HG02571 (cell line): Measurements from ENCODE around the gene OBSCN.
"Not testable (repeated sequence)": the region's sequence is repeated elsewhere in the genome, so short reads cannot be mapped to it uniquely, and the experiment has no call there.

Experiments used
- ATAC-seq: cut with Tn5 transposase; IDR thresholded peaks from one replicate; pipeline ENCODE4 v1.9.1; 2021; ENCODE audit warnings: mild to moderate bottlenecking, moderate library complexity; ENCODE audit not compliant: unreplicated experiment

Gene OBSCN

GRCh38 chr1:228256626-228257375 lies 49.0 kb downstream of the OBSCN start:
- no peak for ATAC-seq

- ATAC-seq = no peak
These were observed 50.6 kb downstream of the OBSCN start for GRCh38 chr1:228258486-228258885.

GRCh38 chr1:228259368-228259894 lies 51.6 kb downstream of the OBSCN start:
- no peak for ATAC-seq

- no peak for ATAC-seq
These were observed 52.1 kb downstream of the OBSCN start for GRCh38 chr1:228259951-228260350.

- ATAC-seq = no peak
These were observed 53.9 kb downstream of the OBSCN start for GRCh38 chr1:228261706-228262105.

GRCh38 chr1:228262475-228262874 lies 54.6 kb downstream of the OBSCN start:
- no peak for ATAC-seq

GRCh38 chr1:228263636-228264035 lies 55.8 kb downstream of the OBSCN start:
- no peak for ATAC-seq

- ATAC-seq = no peak
These were observed 56.4 kb downstream of the OBSCN start for GRCh38 chr1:228264090-228264829.

- ATAC-seq = no peak
These were observed 57.3 kb downstream of the OBSCN start for GRCh38 chr1:228265167-228265566.

- ATAC-seq = no peak
These were observed 60.4 kb downstream of the OBSCN start for GRCh38 chr1:228267962-228268880.

- no peak for ATAC-seq
These were observed 61.0 kb downstream of the OBSCN start for GRCh38 chr1:228268881-228269265.

GRCh38 chr1:228269431-228269830 lies 61.6 kb downstream of the OBSCN start:
- ATAC-seq = not testable (repeated sequence)

- no peak for ATAC-seq
These were observed 62.2 kb downstream of the OBSCN start for GRCh38 chr1:228270032-228270431.

- no peak for ATAC-seq
These were observed 63.9 kb downstream of the OBSCN start for GRCh38 chr1:228271701-228272251.

- ATAC-seq = no peak
These were observed 64.5 kb downstream of the OBSCN start for GRCh38 chr1:228272331-228272791.

- no peak for ATAC-seq
These were observed 65.2 kb downstream of the OBSCN start for GRCh38 chr1:228272831-228273571.

GRCh38 chr1:228273720-228274451 lies 66.0 kb downstream of the OBSCN start:
- ATAC-seq = no peak

GRCh38 chr1:228274452-228275178 lies 66.8 kb downstream of the OBSCN start:
- no peak for ATAC-seq

- ATAC-seq = no peak
These were observed 67.3 kb downstream of the OBSCN start for GRCh38 chr1:228275179-228275429.
